IMR-90 (cell line): ENCODE data around the gene IL15RA. TPM values are rescaled to one million over a fixed set of nuclear protein-coding genes. Genes with fewer than 3 reads are reported as not detected.

Experiments used
- ATAC-seq: fragments of 200-7000 bp; cut with Tn5 transposase; 2 replicates; pipeline ENCODE4 v1.9.1; 2020; ENCODE audit warnings: low read depth, mild to moderate bottlenecking, moderate library complexity
- BruUV-seq: library from RNA; stranded (reverse); fragments of 400-500 nt; replicated peaks from 2 replicates; lab custom pipeline; 2021; lab: Mats Ljungman, UMichigan
- CTCF ChIA-PET: fragments of 300-600 bp; formaldehyde crosslinking; extraction: SDS; loops from one replicate; lab custom pipeline; 2021; ENCODE audit warnings: antibody characterized with exemption; lab: Yijun Ruan, JAX
- POLR2A ChIA-PET: fragments of 300-600 bp; sonication (Branson Sonifier 250); formaldehyde crosslinking; loops from one replicate; lab custom pipeline; 2022; ENCODE audit warnings: antibody characterized with exemption; ENCODE audit not compliant: unreplicated experiment; lab: Charles Lee
- DNase-seq: peaks from one replicate; pipeline ENCODE4 v3.0.0; 2013
- H2AFZ ChIP-seq: replicated peaks from 2 replicates; pipeline ENCODE3; 2013; ENCODE audit warnings: low read length, mild to moderate bottlenecking; ENCODE audit not compliant: poor library complexity
- H2AK5ac ChIP-seq: 2 replicates; pipeline ENCODE4 v1.6.1; 2013; ENCODE audit warnings: low read depth, low read length, inconsistent platforms
- H2AK9ac ChIP-seq: replicated peaks from 2 replicates; pipeline ENCODE3; 2013; ENCODE audit warnings: mild to moderate bottlenecking, low read depth, low read length, moderate library complexity; ENCODE audit not compliant: poor library complexity
- H2BK120ac ChIP-seq: 2 replicates; pipeline ENCODE4 v1.6.1; 2013; ENCODE audit warnings: low read depth, low read length, inconsistent platforms
- H2BK15ac ChIP-seq: 3 replicates; pipeline ENCODE4 v1.6.1; 2013; ENCODE audit warnings: low read depth, low read length, inconsistent platforms
- H2BK20ac ChIP-seq: 2 replicates; pipeline ENCODE4 v1.6.1; 2013; ENCODE audit warnings: low read depth, mild to moderate bottlenecking, inconsistent platforms, low read length, moderate library complexity
- H2BK5ac ChIP-seq: 2 replicates; pipeline ENCODE4 v1.6.1; 2013; ENCODE audit warnings: mild to moderate bottlenecking, low read depth, low read length, inconsistent platforms; ENCODE audit not compliant: poor library complexity, severe bottlenecking
- H3K14ac ChIP-seq: replicated peaks from 2 replicates; pipeline ENCODE4 v1.6.1; 2013; ENCODE audit warnings: low read depth, low read length, inconsistent platforms
- H3K18ac ChIP-seq: 2 replicates; pipeline ENCODE4 v1.6.1; 2013; ENCODE audit warnings: low read depth, low read length, control low read depth
- H3K23ac ChIP-seq: 2 replicates; pipeline ENCODE4 v1.6.1; 2013; ENCODE audit warnings: low read depth, low read length, inconsistent platforms
- H3K27ac ChIP-seq: 2 replicates; pipeline ENCODE4 v1.5.1; 2013; ENCODE audit warnings: mild to moderate bottlenecking, control low read depth, low read length; ENCODE audit not compliant: insufficient read depth
- H3K27me3 ChIP-seq: 2 replicates; pipeline ENCODE4 v1.6.1; 2013; ENCODE audit warnings: low read length; ENCODE audit not compliant: control insufficient read depth, insufficient read depth
- H3K36me3 ChIP-seq: 2 replicates; pipeline ENCODE4 v1.6.1; 2013; ENCODE audit warnings: low read length, mixed read lengths; ENCODE audit not compliant: control insufficient read depth, insufficient read depth
- H3K4ac ChIP-seq: 2 replicates; pipeline ENCODE4 v1.6.1; 2013; ENCODE audit warnings: low read depth, low read length, inconsistent platforms
- H3K4me1 ChIP-seq: 2 replicates; pipeline ENCODE4 v1.6.1; 2013; ENCODE audit warnings: low read length, mixed read lengths; ENCODE audit not compliant: control insufficient read depth, insufficient read depth
- H3K4me2 ChIP-seq: 2 replicates; pipeline ENCODE4 v1.6.1; 2013; ENCODE audit warnings: low read depth, mild to moderate bottlenecking, control low read depth, low read length, moderate library complexity
- H3K4me3 ChIP-seq: 2 replicates; pipeline ENCODE4 v1.5.1; 2013; ENCODE audit warnings: low read depth, mild to moderate bottlenecking, control low read depth, low read length, moderate library complexity; ENCODE audit not compliant: insufficient read depth
- H3K56ac ChIP-seq: 2 replicates; pipeline ENCODE4 v1.6.1; 2013; ENCODE audit warnings: low read length, inconsistent platforms; ENCODE audit not compliant: insufficient read depth; ENCODE audit errors: extremely low read depth
- H3K79me1 ChIP-seq, 2 experiments: 2 replicates each; pipeline ENCODE4 v1.6.1; 2013; ENCODE audit warnings: low read length in 2 of 2, inconsistent platforms in 1 of 2, low read depth in 1 of 2
- H3K9ac ChIP-seq: 2 replicates; pipeline ENCODE4 v1.6.1; 2013; ENCODE audit warnings: low read depth, low read length, control low read depth
- H3K9me1 ChIP-seq: 2 replicates; pipeline ENCODE4 v1.6.1; 2013; ENCODE audit warnings: low read length, inconsistent platforms; ENCODE audit not compliant: insufficient read depth
- H3K9me3 ChIP-seq: 2 replicates; pipeline ENCODE4 v1.6.1; 2013; ENCODE audit warnings: low read length; ENCODE audit not compliant: control insufficient read depth, insufficient read depth
- H4K20me1 ChIP-seq: 2 replicates; pipeline ENCODE4 v1.6.1; 2013; ENCODE audit warnings: low read length, inconsistent platforms; ENCODE audit not compliant: insufficient read depth
- H4K5ac ChIP-seq: 2 replicates; pipeline ENCODE4 v1.6.1; 2013; ENCODE audit warnings: mild to moderate bottlenecking, low read depth, low read length, control low read depth
- H4K8ac ChIP-seq, 2 experiments: 2 replicates each; pipeline ENCODE4 v1.6.1; 2013; ENCODE audit warnings: low read depth in 2 of 2, low read length in 2 of 2, control low read depth in 1 of 2, inconsistent platforms in 1 of 2
- H4K91ac ChIP-seq: 2 replicates; pipeline ENCODE4 v1.6.1; 2013; ENCODE audit warnings: low read depth, low read length, inconsistent platforms; ENCODE audit not compliant: insufficient read depth
- BHLHE40 ChIP-seq: fragments of 150-350 bp; IDR thresholded peaks from 2 replicates; pipeline ENCODE4 v1.6.1; 2016; ENCODE audit warnings: mild to moderate bottlenecking, low read depth, low read length
- MAFK ChIP-seq: IDR thresholded peaks from 2 replicates; pipeline ENCODE4 v1.6.1; 2012; ENCODE audit warnings: low read depth, low read length, improper control_type of control experiment
- MXI1 ChIP-seq: IDR thresholded peaks from 2 replicates; pipeline ENCODE4 v1.6.1; 2012; ENCODE audit warnings: low read depth, mild to moderate bottlenecking, low read length, moderate library complexity, borderline replicate concordance
- POLR2A ChIP-seq: IDR thresholded peaks from 2 replicates; pipeline ENCODE4 v1.6.1; 2012; ENCODE audit warnings: mild to moderate bottlenecking, low read depth, low read length
- RCOR1 ChIP-seq: IDR thresholded peaks from 2 replicates; pipeline ENCODE4 v1.6.1; 2012; ENCODE audit warnings: mild to moderate bottlenecking, low read length, improper control_type of control experiment; ENCODE audit not compliant: insufficient replicate concordance
- RFX5 ChIP-seq: IDR thresholded peaks from 2 replicates; pipeline ENCODE4 v1.8.0; 2012; ENCODE audit warnings: low read depth, mild to moderate bottlenecking, low read length, moderate library complexity
- WGBS, 2 experiments: methylation state at CpG; one replicate each; pipeline versions ENCODE4 v1.1.5 to v1.1.7; 2013; ENCODE audit warnings: missing lambda C conversion rate in 2 of 2; ENCODE audit not compliant: insufficient read length in 1 of 2; ENCODE audit errors: extremely low coverage in 2 of 2; 5-methylcytosine and 5-hydroxymethylcytosine counted together
- dilution Hi-C: fragments of 300-500 bp; cut with HindIII; formaldehyde crosslinking; loops from one replicate; pipeline ENCODE4 v1.14.3; 2018; ENCODE audit warnings: low sequenced_read_pairs; ENCODE audit not compliant: unreplicated experiment
- in situ Hi-C: fragments of 300-500 bp; cut with MboI; formaldehyde crosslinking; loops from 3 replicates; pipeline ENCODE4 v1.14.3; 2019; ENCODE audit warnings: low sequenced_read_pairs, inconsistent platforms, mixed read lengths
- intact Hi-C: fragments of 100-400 bp; cut with micrococcal nuclease; formaldehyde crosslinking; loops from 2 replicates; pipeline ENCODE4 v1.10.0; 2022
- polyA plus RNA-seq, 3 experiments: library from polyadenylated mRNA; depleted of rRNA; stranded (reverse); fragments of >200 nt; gene quantifications; 2 replicates each; pipeline ENCODE4 v1.2.3, GENCODE V29; 2012; ENCODE audit warnings: low replicate concordance in 1 of 3
- total RNA-seq: library from RNA; depleted of rRNA; stranded (reverse); fragments of >200 nt; gene quantifications from 2 replicates; pipeline ENCODE4 v1.2.3, GENCODE V29; 2012
- TF ChIP-seq, protein P1 (sequence below): fragments of 150-350 bp; IDR thresholded peaks from 2 replicates; pipeline ENCODE4 v1.6.1; 2017; ENCODE audit warnings: mild to moderate bottlenecking, antibody characterized with exemption, low read length, low read depth
- TF ChIP-seq, protein P2 (sequence below): fragments of 150-350 bp; IDR thresholded peaks from 2 replicates; pipeline ENCODE4 v1.6.1; 2016; ENCODE audit warnings: low read depth, mild to moderate bottlenecking, low read length, moderate library complexity, borderline replicate concordance

The IL15RA gene
- total and polyA plus RNA-seq, 2 of the 4 experiments (the other 2 are of a cell fraction): 2.0 to 7.6 TPM

DNA sequence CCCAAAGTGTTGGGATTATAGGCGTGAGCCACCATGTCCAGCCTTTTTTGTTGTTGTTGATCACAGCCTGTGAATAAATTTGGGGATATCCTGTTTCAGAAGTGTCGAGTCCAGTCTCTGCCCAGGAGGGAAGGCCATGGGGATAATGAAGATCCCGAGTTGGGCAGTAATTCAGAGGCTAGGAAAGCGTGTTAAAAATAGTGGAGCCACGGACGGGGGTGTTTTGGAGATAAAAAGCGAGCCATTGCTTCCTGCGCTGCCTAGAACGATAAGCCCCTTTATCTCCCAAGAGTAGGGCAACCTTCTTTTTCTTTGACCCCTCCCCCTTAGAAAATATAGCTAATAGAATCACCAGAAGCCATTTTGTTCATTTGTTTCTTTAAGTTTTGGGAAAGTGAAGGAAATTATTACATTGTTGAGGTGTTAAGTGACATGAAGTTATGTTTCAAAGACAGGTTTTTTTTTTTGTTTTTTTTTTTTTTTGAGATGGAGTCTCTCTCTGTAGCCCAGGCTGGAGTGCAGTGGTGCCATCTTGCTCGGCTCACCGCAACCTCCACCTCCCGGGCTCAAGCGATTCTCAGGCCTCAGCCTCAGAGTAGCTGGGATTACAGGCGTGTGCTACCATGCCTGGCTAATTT, 43.3 kb downstream of the IL15RA start:
- CTCF ChIA-PET: no interaction called here
- dilution Hi-C loops: no loop called here

More for the DNA sequence above, 43.3 kb downstream of the IL15RA start:
- Histone ChIP-seq H3K14ac (no peak overlapping the region), H4K20me1 (no peaks in the 10 kb centered on the region; the same call in 1 of the 2 replicates), H3K4me1 (peaks cover under 1% of the 10 kb centered on the region; the same call in 1 of the 2 replicates), H3K9me1 (0 out of 2 replicates have a peak, but pooled peaks cover 3% of the 10 kb centered on the region), H3K23ac (no peak overlapping the region), H3K36me3 (peaks cover 68% of the 10 kb centered on the region), H3K79me1 (peaks cover 11 to 21% of the 10 kb centered on the region in 2 experiments), H3K4ac (no peak overlapping the region), H2AK9ac (no peak overlapping the region), H4K91ac (no peak overlapping the region), H4K5ac (no peak overlapping the region), H4K8ac (no peak overlapping the region), H2AFZ (no peak overlapping the region), H3K27me3 (no peaks in the 10 kb centered on the region), H3K9me3 (no peaks in the 10 kb centered on the region), H2AK5ac (no peak overlapping the region), H3K56ac (no peak overlapping the region), H3K4me3 (no peak overlapping the region), H3K9ac (no peak overlapping the region), H3K4me2 (no peak overlapping the region), H2BK120ac (no peak overlapping the region), H2BK20ac (no peak overlapping the region), H3K27ac (no peak overlapping the region), H2BK15ac (no peak overlapping the region), H2BK5ac (no peak overlapping the region), H3K18ac (no peak overlapping the region)
- intact Hi-C loops: no loop called here
- no peak for DNase-seq
- WGBS, 2 experiments: 83% methylated on average over 1 of the region's 14 CpGs; no CpG with 5 or more reads in 1 of the 2 experiments
- no TSS peak for BruUV-seq
- POLR2A ChIA-PET: no interaction called here
- TF ChIP-seq MXI1 (no peak), BHLHE40 (no peak), MAFK (no peak), RCOR1 (no peak), RFX5 (no peak), POLR2A (no peak)
- TF ChIP-seq, protein P1, sequence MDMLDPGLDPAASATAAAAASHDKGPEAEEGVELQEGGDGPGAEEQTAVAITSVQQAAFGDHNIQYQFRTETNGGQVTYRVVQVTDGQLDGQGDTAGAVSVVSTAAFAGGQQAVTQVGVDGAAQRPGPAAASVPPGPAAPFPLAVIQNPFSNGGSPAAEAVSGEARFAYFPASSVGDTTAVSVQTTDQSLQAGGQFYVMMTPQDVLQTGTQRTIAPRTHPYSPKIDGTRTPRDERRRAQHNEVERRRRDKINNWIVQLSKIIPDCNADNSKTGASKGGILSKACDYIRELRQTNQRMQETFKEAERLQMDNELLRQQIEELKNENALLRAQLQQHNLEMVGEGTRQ: no peak
- TF ChIP-seq, protein P2, sequence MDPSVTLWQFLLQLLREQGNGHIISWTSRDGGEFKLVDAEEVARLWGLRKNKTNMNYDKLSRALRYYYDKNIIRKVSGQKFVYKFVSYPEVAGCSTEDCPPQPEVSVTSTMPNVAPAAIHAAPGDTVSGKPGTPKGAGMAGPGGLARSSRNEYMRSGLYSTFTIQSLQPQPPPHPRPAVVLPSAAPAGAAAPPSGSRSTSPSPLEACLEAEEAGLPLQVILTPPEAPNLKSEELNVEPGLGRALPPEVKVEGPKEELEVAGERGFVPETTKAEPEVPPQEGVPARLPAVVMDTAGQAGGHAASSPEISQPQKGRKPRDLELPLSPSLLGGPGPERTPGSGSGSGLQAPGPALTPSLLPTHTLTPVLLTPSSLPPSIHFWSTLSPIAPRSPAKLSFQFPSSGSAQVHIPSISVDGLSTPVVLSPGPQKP: no peak
- in situ Hi-C loops: no loop called here
- no peak for ATAC-seq
